ENCODE results near the gene ATF4.

- no peak for TF ChIP-seq POLR2A (IDR thresholded peaks at IDR 0.05)
- TF ChIP-seq EP300 (IDR thresholded peaks at IDR 0.05), result no peak
- TF ChIP-seq CTCF (IDR thresholded peaks at IDR 0.05), result no peak
Measured at GRCh38 chr22:39554151-39554550, 33.8 kb downstream of the ATF4 start.

Data from ovary (tissue), 3 donors.